ENCODE measurements around the gene CSNK2B.

Gene CSNK2B

DNA sequence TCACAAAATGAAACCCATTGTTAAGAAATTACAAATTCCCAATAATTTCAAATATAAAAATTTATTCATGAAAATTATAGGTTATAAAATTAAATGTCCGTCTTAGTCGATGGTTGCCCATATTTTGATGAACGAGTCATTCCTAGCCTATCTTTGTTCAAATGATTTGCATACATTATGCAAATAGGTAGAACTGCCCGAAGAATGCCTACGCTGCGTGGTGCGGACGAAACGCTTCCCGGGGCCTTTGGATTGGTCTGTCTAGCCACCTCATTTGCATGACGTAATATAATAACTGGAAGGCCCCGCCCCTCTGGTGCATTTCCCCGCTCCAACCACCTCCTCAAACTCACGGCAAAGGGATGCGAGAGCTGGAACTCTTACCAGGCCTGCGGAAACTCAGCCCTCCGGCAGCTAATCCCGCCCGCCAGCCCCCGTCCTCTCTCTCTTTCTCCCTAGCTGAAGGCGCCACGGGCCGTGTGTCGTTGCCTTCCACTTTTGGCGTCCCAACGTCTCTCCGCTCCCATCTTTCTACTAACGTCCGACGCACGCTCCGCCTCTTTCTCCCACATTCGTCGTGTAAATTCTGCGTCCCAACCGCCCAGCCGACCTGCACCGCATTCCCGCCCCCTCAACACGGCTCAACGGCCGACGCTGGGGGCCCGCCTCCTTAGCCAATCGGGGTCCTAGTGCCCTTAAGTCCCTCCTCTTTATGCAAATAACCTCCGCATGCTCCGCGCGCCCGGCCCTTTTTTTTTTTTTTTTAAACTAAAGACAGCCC lies 45.9 kb upstream of the CSNK2B start (continued):
- TF ChIP-seq, protein P1, sequence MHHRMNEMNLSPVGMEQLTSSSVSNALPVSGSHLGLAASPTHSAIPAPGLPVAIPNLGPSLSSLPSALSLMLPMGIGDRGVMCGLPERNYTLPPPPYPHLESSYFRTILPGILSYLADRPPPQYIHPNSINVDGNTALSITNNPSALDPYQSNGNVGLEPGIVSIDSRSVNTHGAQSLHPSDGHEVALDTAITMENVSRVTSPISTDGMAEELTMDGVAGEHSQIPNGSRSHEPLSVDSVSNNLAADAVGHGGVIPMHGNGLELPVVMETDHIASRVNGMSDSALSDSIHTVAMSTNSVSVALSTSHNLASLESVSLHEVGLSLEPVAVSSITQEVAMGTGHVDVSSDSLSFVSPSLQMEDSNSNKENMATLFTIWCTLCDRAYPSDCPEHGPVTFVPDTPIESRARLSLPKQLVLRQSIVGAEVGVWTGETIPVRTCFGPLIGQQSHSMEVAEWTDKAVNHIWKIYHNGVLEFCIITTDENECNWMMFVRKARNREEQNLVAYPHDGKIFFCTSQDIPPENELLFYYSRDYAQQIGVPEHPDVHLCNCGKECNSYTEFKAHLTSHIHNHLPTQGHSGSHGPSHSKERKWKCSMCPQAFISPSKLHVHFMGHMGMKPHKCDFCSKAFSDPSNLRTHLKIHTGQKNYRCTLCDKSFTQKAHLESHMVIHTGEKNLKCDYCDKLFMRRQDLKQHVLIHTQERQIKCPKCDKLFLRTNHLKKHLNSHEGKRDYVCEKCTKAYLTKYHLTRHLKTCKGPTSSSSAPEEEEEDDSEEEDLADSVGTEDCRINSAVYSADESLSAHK (tag by site-specific recombination; IDR thresholded peaks at IDR 0.05): peak; percentile 47; the same call in 1 of the 2 replicates
- TF ChIP-seq ZNF175 (tag by site-specific recombination; IDR thresholded peaks at IDR 0.05) (no peak), ZIC2 (tag by site-specific recombination; IDR thresholded peaks at IDR 0.05) (no peak), ZNF621 (tag by site-specific recombination; IDR thresholded peaks at IDR 0.05) (no peak), ZNF311 (tag by site-specific recombination; IDR thresholded peaks at IDR 0.05; ENCODE audit: borderline replicate concordance) (no peak)
- TF ChIP-seq, protein P2, sequence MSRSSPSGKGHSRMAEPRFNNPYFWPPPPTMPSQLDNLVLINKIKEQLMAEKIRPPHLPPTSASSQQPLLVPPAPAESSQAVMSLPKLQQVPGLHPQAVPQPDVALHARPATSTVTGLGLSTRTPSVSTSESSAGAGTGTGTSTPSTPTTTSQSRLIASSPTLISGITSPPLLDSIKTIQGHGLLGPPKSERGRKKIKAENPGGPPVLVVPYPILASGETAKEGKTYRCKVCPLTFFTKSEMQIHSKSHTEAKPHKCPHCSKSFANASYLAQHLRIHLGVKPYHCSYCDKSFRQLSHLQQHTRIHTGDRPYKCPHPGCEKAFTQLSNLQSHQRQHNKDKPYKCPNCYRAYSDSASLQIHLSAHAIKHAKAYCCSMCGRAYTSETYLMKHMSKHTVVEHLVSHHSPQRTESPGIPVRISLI (tag by site-specific recombination; IDR thresholded peaks at IDR 0.05): peak; percentile 82

DNA sequence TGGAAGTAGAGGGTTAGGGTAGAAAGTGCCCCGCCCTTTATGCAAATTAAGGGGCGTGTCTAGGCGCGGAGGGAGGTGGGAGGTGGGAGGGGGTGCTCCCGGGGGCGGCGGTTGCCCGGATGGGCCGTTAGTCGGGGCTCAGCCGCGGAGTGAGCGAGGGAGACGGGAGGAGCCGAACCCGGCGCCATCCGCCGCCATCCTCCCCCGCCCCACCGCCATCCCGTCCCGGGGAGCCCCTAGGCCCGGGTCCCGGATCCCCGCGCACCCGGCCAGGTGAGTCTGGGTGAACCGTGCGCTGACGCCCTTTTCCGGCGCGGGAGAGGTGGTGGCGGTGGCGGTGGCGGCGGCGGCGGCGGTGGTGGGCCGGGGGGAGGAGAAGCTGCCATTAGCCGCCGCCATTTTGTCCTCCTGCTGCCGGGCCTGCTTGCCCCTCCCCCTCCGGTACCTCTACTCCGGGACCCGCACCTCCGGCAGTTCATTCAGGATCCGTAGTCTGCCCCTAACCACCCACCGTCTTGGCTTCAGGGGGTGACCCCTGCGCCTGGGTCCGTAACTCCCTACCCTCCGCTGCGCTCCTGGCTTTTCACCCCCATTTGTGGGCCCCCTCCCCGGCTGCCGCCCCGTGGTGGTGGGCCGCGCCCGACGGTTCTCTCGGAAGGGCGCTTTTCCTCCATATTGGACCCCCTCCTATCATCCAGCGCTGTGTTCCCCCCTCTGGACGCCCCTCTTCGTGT lies 45.1 kb upstream of the CSNK2B start, which contains the start of gene PRRC2A:
TSS of gene PRRC2A (plus strand) at position 130 of the 734 bp plus-strand sequence. CDS start 2,075 bp downstream, outside the sequence.
- H3K9me3 ChIP-seq (ENCODE audit: control insufficient read depth, insufficient read depth, low read depth, low read length): no peaks in the 10 kb centered on the region
- H3K4me3 ChIP-seq (ENCODE audit: low read depth, low read length): peak within 1 kb of the TSS; percentile 97
- H3K4me1 ChIP-seq (ENCODE audit: control insufficient read depth, insufficient read depth, low read length): peaks cover 7% of the 10 kb centered on the region; the same call in 1 of the 2 replicates
- ChIA-PET POLR2A (interaction anchor here (0.7 to 3.1 kb wide), 15 partner anchors 18 to 207 kb away, joined by 3 to 10 read pairs (median 5); partner anchors contain the start of genes ABHD16A, DDX39B, GPANK1 and HSPA1B), CTCF (interaction anchor here (0.9 kb wide), 1 partner anchor 24 kb away, joined by 5 read pairs; no protein-coding TSS in a partner anchor)
- peak within 1 kb of the TSS; percentile 99 for H3K27ac ChIP-seq (ENCODE audit: extremely low read depth, low read depth, low read length)
- peaks cover 26 to 46% of the 10 kb centered on the region in 2 experiments for H3K36me3 ChIP-seq (ENCODE audit: control insufficient read depth in 2 of 2, insufficient read depth in 1 of 2, low read length in 2 of 2)
- TF ChIP-seq, protein P3, sequence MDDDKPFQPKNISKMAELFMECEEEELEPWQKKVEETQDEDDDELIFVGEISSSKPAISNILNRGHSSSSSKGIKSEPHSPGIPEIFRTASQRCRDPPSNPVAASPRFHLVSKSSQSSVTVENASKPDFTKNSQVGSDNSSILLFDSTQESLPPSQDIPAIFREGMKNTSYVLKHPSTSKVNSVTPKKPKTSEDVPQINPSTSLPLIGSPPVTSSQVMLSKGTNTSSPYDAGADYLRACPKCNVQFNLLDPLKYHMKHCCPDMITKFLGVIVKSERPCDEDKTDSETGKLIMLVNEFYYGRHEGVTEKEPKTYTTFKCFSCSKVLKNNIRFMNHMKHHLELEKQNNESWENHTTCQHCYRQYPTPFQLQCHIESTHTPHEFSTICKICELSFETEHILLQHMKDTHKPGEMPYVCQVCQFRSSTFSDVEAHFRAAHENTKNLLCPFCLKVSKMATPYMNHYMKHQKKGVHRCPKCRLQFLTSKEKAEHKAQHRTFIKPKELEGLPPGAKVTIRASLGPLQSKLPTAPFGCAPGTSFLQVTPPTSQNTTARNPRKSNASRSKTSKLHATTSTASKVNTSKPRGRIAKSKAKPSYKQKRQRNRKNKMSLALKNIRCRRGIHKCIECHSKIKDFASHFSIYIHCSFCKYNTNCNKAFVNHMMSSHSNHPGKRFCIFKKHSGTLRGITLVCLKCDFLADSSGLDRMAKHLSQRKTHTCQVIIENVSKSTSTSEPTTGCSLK (tag by site-specific recombination; IDR thresholded peaks at IDR 0.05): no peak
- TF ChIP-seq, protein P4, sequence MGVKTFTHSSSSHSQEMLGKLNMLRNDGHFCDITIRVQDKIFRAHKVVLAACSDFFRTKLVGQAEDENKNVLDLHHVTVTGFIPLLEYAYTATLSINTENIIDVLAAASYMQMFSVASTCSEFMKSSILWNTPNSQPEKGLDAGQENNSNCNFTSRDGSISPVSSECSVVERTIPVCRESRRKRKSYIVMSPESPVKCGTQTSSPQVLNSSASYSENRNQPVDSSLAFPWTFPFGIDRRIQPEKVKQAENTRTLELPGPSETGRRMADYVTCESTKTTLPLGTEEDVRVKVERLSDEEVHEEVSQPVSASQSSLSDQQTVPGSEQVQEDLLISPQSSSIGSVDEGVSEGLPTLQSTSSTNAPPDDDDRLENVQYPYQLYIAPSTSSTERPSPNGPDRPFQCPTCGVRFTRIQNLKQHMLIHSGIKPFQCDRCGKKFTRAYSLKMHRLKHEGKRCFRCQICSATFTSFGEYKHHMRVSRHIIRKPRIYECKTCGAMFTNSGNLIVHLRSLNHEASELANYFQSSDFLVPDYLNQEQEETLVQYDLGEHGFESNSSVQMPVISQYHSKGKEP (tag by site-specific recombination; IDR thresholded peaks at IDR 0.05): no peak
- no peak for TF ChIP-seq ZNF155 (tag by site-specific recombination; IDR thresholded peaks at IDR 0.05)
- no peak for TF ChIP-seq ZNF266 (tag by site-specific recombination; IDR thresholded peaks at IDR 0.05; ENCODE audit: low read depth)
- TF ChIP-seq TRIM28 (IDR thresholded peaks at IDR 0.05; ENCODE audit: borderline replicate concordance, low read length): no peak
- TF ChIP-seq, protein P5, sequence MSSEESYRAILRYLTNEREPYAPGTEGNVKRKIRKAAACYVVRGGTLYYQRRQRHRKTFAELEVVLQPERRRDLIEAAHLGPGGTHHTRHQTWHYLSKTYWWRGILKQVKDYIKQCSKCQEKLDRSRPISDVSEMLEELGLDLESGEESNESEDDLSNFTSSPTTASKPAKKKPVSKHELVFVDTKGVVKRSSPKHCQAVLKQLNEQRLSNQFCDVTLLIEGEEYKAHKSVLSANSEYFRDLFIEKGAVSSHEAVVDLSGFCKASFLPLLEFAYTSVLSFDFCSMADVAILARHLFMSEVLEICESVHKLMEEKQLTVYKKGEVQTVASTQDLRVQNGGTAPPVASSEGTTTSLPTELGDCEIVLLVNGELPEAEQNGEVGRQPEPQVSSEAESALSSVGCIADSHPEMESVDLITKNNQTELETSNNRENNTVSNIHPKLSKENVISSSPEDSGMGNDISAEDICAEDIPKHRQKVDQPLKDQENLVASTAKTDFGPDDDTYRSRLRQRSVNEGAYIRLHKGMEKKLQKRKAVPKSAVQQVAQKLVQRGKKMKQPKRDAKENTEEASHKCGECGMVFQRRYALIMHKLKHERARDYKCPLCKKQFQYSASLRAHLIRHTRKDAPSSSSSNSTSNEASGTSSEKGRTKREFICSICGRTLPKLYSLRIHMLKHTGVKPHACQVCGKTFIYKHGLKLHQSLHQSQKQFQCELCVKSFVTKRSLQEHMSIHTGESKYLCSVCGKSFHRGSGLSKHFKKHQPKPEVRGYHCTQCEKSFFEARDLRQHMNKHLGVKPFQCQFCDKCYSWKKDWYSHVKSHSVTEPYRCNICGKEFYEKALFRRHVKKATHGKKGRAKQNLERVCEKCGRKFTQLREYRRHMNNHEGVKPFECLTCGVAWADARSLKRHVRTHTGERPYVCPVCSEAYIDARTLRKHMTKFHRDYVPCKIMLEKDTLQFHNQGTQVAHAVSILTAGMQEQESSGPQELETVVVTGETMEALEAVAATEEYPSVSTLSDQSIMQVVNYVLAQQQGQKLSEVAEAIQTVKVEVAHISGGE (tag by site-specific recombination; conservative IDR thresholded peaks at IDR 0.05; ENCODE audit: low read depth): peak; percentile 72
- TF ChIP-seq ZFP69B (tag by site-specific recombination; IDR thresholded peaks at IDR 0.05): peak; percentile 83
- peak; percentile 70 for TF ChIP-seq KLF9 (tag by site-specific recombination; IDR thresholded peaks at IDR 0.05; ENCODE audit: low read depth)
- TF ChIP-seq ZIC2 (tag by site-specific recombination; IDR thresholded peaks at IDR 0.05): peak; percentile 68
- TF ChIP-seq, protein P6, sequence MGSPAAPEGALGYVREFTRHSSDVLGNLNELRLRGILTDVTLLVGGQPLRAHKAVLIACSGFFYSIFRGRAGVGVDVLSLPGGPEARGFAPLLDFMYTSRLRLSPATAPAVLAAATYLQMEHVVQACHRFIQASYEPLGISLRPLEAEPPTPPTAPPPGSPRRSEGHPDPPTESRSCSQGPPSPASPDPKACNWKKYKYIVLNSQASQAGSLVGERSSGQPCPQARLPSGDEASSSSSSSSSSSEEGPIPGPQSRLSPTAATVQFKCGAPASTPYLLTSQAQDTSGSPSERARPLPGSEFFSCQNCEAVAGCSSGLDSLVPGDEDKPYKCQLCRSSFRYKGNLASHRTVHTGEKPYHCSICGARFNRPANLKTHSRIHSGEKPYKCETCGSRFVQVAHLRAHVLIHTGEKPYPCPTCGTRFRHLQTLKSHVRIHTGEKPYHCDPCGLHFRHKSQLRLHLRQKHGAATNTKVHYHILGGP (tag by site-specific recombination; IDR thresholded peaks at IDR 0.05): no peak
- 0 out of 2 replicates have a peak, but pooled peaks have one; percentile 41 for TF ChIP-seq SCRT2 (tag by site-specific recombination; IDR thresholded peaks at IDR 0.05)
- no peak for TF ChIP-seq ZNF707 (tag by site-specific recombination; IDR thresholded peaks at IDR 0.05)
- no peak for TF ChIP-seq ZNF555 (tag by site-specific recombination; conservative IDR thresholded peaks at IDR 0.05)
